Activated T-cell treated with anti-CD3 and anti-CD28 coated beads, Interleukin-2, amount 50 U/mL, for 24 hours (primary cell): ENCODE data around the gene NAALADL2.

Experiments used
- DNase-seq: peaks from one replicate; pipeline ENCODE4 v3.0.0-alpha.2; 2020
- H3K27ac Mint-ChIP-seq: 2 replicates; pipeline ENCODE4 v1.8.0; 2020; ENCODE audit warnings: mild to moderate bottlenecking, mixed read lengths
- H3K27me3 Mint-ChIP-seq: 2 replicates; pipeline ENCODE4 v1.8.0; 2020; ENCODE audit warnings: mixed read lengths
- H3K36me3 Mint-ChIP-seq: 2 replicates; pipeline ENCODE4 v1.8.0; 2020; ENCODE audit warnings: low read depth, mixed read lengths
- H3K4me1 Mint-ChIP-seq: 2 replicates; pipeline ENCODE4 v1.8.0; 2020; ENCODE audit warnings: low read depth, mixed read lengths
- H3K4me3 Mint-ChIP-seq: 2 replicates; pipeline ENCODE4 v1.8.0; 2020; ENCODE audit warnings: mild to moderate bottlenecking, moderate library complexity, mixed read lengths
- H3K9me3 Mint-ChIP-seq: 2 replicates; pipeline ENCODE4 v1.8.0; 2020; ENCODE audit warnings: mixed read lengths

The NAALADL2 gene

GRCh38 chr3:174938102-174938501 lies 79.0 kb downstream of the NAALADL2 start:
- Mint-ChIP-seq H3K27me3 (no peaks in the 10 kb centered on the region), H3K36me3 (no peaks in the 10 kb centered on the region), H3K4me3 (no peak overlapping the region), H3K4me1 (no peaks in the 10 kb centered on the region), H3K27ac (no peak overlapping the region), H3K9me3 (peaks cover 18% of the 10 kb centered on the region)
- DNase-seq, result no peak

GRCh38 chr3:174940151-174940550 lies 81.0 kb downstream of the NAALADL2 start:
- Mint-ChIP-seq H3K36me3 (no peaks in the 10 kb centered on the region), H3K4me1 (no peaks in the 10 kb centered on the region), H3K9me3 (peaks cover 23% of the 10 kb centered on the region), H3K27ac (no peak overlapping the region), H3K27me3 (no peaks in the 10 kb centered on the region), H3K4me3 (no peak overlapping the region)
- no peak for DNase-seq

GRCh38 chr3:174945276-174945675 lies 86.1 kb downstream of the NAALADL2 start:
- no peaks in the 10 kb centered on the region for H3K4me1 Mint-ChIP-seq
- no peaks in the 10 kb centered on the region for H3K36me3 Mint-ChIP-seq
- H3K27me3 Mint-ChIP-seq, result no peaks in the 10 kb centered on the region
- H3K27ac Mint-ChIP-seq, result no peak overlapping the region
- peaks cover 23% of the 10 kb centered on the region for H3K9me3 Mint-ChIP-seq
- no peak overlapping the region for H3K4me3 Mint-ChIP-seq
- DNase-seq, result no peak

- DNase-seq, result no peak
- Mint-ChIP-seq H3K36me3 (no peaks in the 10 kb centered on the region), H3K4me3 (no peak overlapping the region), H3K9me3 (peaks cover 17% of the 10 kb centered on the region), H3K27me3 (no peaks in the 10 kb centered on the region), H3K27ac (no peak overlapping the region), H3K4me1 (no peaks in the 10 kb centered on the region)
Observed at GRCh38 chr3:174945951-174946350, 86.8 kb downstream of the NAALADL2 start.

- no peaks in the 10 kb centered on the region for H3K27me3 Mint-ChIP-seq
- no peaks in the 10 kb centered on the region for H3K9me3 Mint-ChIP-seq
- DNase-seq, result no peak
- no peaks in the 10 kb centered on the region for H3K36me3 Mint-ChIP-seq
- H3K4me3 Mint-ChIP-seq, result no peak overlapping the region
- H3K4me1 Mint-ChIP-seq, result no peaks in the 10 kb centered on the region
- H3K27ac Mint-ChIP-seq, result no peak overlapping the region
Observed at GRCh38 chr3:174949523-174949922, 90.4 kb downstream of the NAALADL2 start.

- H3K27ac Mint-ChIP-seq, result no peak overlapping the region
- no peaks in the 10 kb centered on the region for H3K4me1 Mint-ChIP-seq
- H3K4me3 Mint-ChIP-seq, result no peak overlapping the region
- no peak for DNase-seq
- no peaks in the 10 kb centered on the region for H3K9me3 Mint-ChIP-seq
- H3K27me3 Mint-ChIP-seq, result no peaks in the 10 kb centered on the region
- H3K36me3 Mint-ChIP-seq, result no peaks in the 10 kb centered on the region
Observed at GRCh38 chr3:174951034-174951433, 91.9 kb downstream of the NAALADL2 start.

GRCh38 chr3:174951498-174952005 lies 92.4 kb downstream of the NAALADL2 start:
- Mint-ChIP-seq H3K4me3 (no peak overlapping the region), H3K27me3 (no peaks in the 10 kb centered on the region), H3K9me3 (no peaks in the 10 kb centered on the region), H3K27ac (no peak overlapping the region), H3K4me1 (no peaks in the 10 kb centered on the region), H3K36me3 (no peaks in the 10 kb centered on the region)
- no peak for DNase-seq

GRCh38 chr3:174953068-174953467 lies 93.9 kb downstream of the NAALADL2 start:
- Mint-ChIP-seq H3K4me3 (no peak overlapping the region), H3K27me3 (no peaks in the 10 kb centered on the region), H3K27ac (no peak overlapping the region), H3K4me1 (no peaks in the 10 kb centered on the region), H3K9me3 (no peaks in the 10 kb centered on the region), H3K36me3 (no peaks in the 10 kb centered on the region)
- DNase-seq, result no peak

- H3K27ac Mint-ChIP-seq, result no peak overlapping the region
- DNase-seq, result no peak
- no peaks in the 10 kb centered on the region for H3K9me3 Mint-ChIP-seq
- H3K4me3 Mint-ChIP-seq, result no peak overlapping the region
- H3K27me3 Mint-ChIP-seq, result no peaks in the 10 kb centered on the region
- no peaks in the 10 kb centered on the region for H3K4me1 Mint-ChIP-seq
- H3K36me3 Mint-ChIP-seq, result no peaks in the 10 kb centered on the region
Observed at GRCh38 chr3:174955513-174956016, 96.4 kb downstream of the NAALADL2 start.

GRCh38 chr3:174957081-174957480 lies 97.9 kb downstream of the NAALADL2 start:
- Mint-ChIP-seq H3K4me3 (no peak overlapping the region), H3K27ac (no peak overlapping the region), H3K4me1 (no peaks in the 10 kb centered on the region), H3K36me3 (no peaks in the 10 kb centered on the region), H3K27me3 (no peaks in the 10 kb centered on the region), H3K9me3 (no peaks in the 10 kb centered on the region)
- no peak for DNase-seq

- no peaks in the 10 kb centered on the region for H3K4me1 Mint-ChIP-seq
- no peaks in the 10 kb centered on the region for H3K36me3 Mint-ChIP-seq
- no peaks in the 10 kb centered on the region for H3K9me3 Mint-ChIP-seq
- no peaks in the 10 kb centered on the region for H3K27me3 Mint-ChIP-seq
- no peak overlapping the region for H3K4me3 Mint-ChIP-seq
- DNase-seq, result no peak
- no peak overlapping the region for H3K27ac Mint-ChIP-seq
Observed at GRCh38 chr3:174957551-174958001, 98.4 kb downstream of the NAALADL2 start.

- H3K36me3 Mint-ChIP-seq, result no peaks in the 10 kb centered on the region
- no peak overlapping the region for H3K27ac Mint-ChIP-seq
- no peak for DNase-seq
- H3K4me3 Mint-ChIP-seq, result no peak overlapping the region
- H3K9me3 Mint-ChIP-seq, result no peaks in the 10 kb centered on the region
- no peaks in the 10 kb centered on the region for H3K4me1 Mint-ChIP-seq
- H3K27me3 Mint-ChIP-seq, result no peaks in the 10 kb centered on the region
Observed at GRCh38 chr3:174958671-174959328, 99.7 kb downstream of the NAALADL2 start.

GRCh38 chr3:174959556-174960065 lies 100.5 kb downstream of the NAALADL2 start:
- Mint-ChIP-seq H3K9me3 (no peaks in the 10 kb centered on the region), H3K36me3 (no peaks in the 10 kb centered on the region), H3K27ac (no peak overlapping the region), H3K27me3 (no peaks in the 10 kb centered on the region), H3K4me1 (no peaks in the 10 kb centered on the region), H3K4me3 (no peak overlapping the region)
- no peak for DNase-seq

- H3K27me3 Mint-ChIP-seq, result no peaks in the 10 kb centered on the region
- DNase-seq, result no peak
- H3K27ac Mint-ChIP-seq, result no peak overlapping the region
- no peaks in the 10 kb centered on the region for H3K4me1 Mint-ChIP-seq
- H3K36me3 Mint-ChIP-seq, result no peaks in the 10 kb centered on the region
- H3K4me3 Mint-ChIP-seq, result no peak overlapping the region
- no peaks in the 10 kb centered on the region for H3K9me3 Mint-ChIP-seq
Observed at GRCh38 chr3:174960898-174961297, 101.8 kb downstream of the NAALADL2 start.

- H3K27me3 Mint-ChIP-seq, result no peaks in the 10 kb centered on the region
- no peaks in the 10 kb centered on the region for H3K4me1 Mint-ChIP-seq
- H3K4me3 Mint-ChIP-seq, result no peak overlapping the region
- no peak for DNase-seq
- no peaks in the 10 kb centered on the region for H3K36me3 Mint-ChIP-seq
- no peak overlapping the region for H3K27ac Mint-ChIP-seq
- peaks cover 4% of the 10 kb centered on the region for H3K9me3 Mint-ChIP-seq
Observed at GRCh38 chr3:174973465-174973864, 114.3 kb downstream of the NAALADL2 start.
